ENCODE data around the gene TCFL5.
A peak's percentile ranks its signal among the peaks of the same experiment; 100 is the strongest.

The TCFL5 gene

DNA sequence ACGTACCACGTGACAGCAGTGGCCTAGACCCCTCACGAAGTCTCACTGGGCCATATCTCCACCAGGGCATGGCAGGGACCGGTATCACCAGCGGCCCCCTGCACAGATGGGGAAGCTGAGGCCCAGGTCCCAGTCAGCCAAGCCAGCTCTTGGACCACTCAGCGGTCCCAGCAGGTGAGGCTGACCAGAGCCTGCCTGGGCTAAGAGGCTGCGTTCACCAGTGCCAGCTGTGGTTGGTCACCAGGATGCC is 67.9 kb downstream of the TCFL5 start:
- peaks cover 25% of the 10 kb centered on the region for H3K4me1 ChIP-seq (ENCODE audit: insufficient read depth, insufficient read length)
- peaks cover 21% of the 10 kb centered on the region for H3K27me3 ChIP-seq (ENCODE audit: insufficient read depth, insufficient read length)
- no peak for TF ChIP-seq SUZ12 (IDR thresholded peaks at IDR 0.05; ENCODE audit: extremely low read depth, insufficient read depth, insufficient read length)
- TF ChIP-seq ZNF274 (IDR thresholded peaks at IDR 0.05; ENCODE audit: low read depth, low read length) = no peak
- no peak for TF ChIP-seq YY1 (IDR thresholded peaks at IDR 0.05; ENCODE audit: insufficient read depth, insufficient read length)
- peak overlapping the region; percentile 68 for H3K9ac ChIP-seq (ENCODE audit: insufficient read length, low read depth)
- H3K9me3 ChIP-seq (ENCODE audit: insufficient read depth, low read length) = no peaks in the 10 kb centered on the region
- DNase-seq (ENCODE audit: low read depth, low spot score) = no peak
- H3K4me3 ChIP-seq (ENCODE audit: insufficient read length, low read depth) = peak overlapping the region; percentile 26
- peaks cover 17% of the 10 kb centered on the region for H3K36me3 ChIP-seq (ENCODE audit: insufficient read depth, insufficient read length, low read length)

GRCh38 chr20:62792940-62793756 is 68.5 kb downstream of the TCFL5 start:
- Histone ChIP-seq H3K36me3 (ENCODE audit: insufficient read depth, insufficient read length, low read length) (peaks cover 12% of the 10 kb centered on the region), H3K4me1 (ENCODE audit: insufficient read depth, insufficient read length) (peaks cover 25% of the 10 kb centered on the region), H3K4me3 (ENCODE audit: insufficient read length, low read depth) (no peak overlapping the region), H3K9me3 (ENCODE audit: insufficient read depth, low read length) (no peaks in the 10 kb centered on the region), H3K9ac (ENCODE audit: insufficient read length, low read depth) (peak overlapping the region; percentile 68), H3K27me3 (ENCODE audit: insufficient read depth, insufficient read length) (peaks cover 24% of the 10 kb centered on the region)
- TF ChIP-seq ZNF274 (IDR thresholded peaks at IDR 0.05; ENCODE audit: low read depth, low read length) (no peak), SUZ12 (IDR thresholded peaks at IDR 0.05; ENCODE audit: extremely low read depth, insufficient read depth, insufficient read length) (no peak), YY1 (IDR thresholded peaks at IDR 0.05; ENCODE audit: insufficient read depth, insufficient read length) (no peak)
- no peak for DNase-seq (ENCODE audit: low read depth, low spot score)

GRCh38 chr20:62792182-62792939 is 69.3 kb downstream of the TCFL5 start:
- H3K9ac ChIP-seq (ENCODE audit: insufficient read length, low read depth) = no peak overlapping the region
- no peak overlapping the region for H3K4me3 ChIP-seq (ENCODE audit: insufficient read length, low read depth)
- H3K27me3 ChIP-seq (ENCODE audit: insufficient read depth, insufficient read length) = peaks cover 30% of the 10 kb centered on the region
- TF ChIP-seq YY1 (IDR thresholded peaks at IDR 0.05; ENCODE audit: insufficient read depth, insufficient read length) (no peak), ZNF274 (IDR thresholded peaks at IDR 0.05; ENCODE audit: low read depth, low read length) (no peak), SUZ12 (IDR thresholded peaks at IDR 0.05; ENCODE audit: extremely low read depth, insufficient read depth, insufficient read length) (no peak)
- no peaks in the 10 kb centered on the region for H3K9me3 ChIP-seq (ENCODE audit: insufficient read depth, low read length)
- DNase-seq (ENCODE audit: low read depth, low spot score) = no peak
- H3K4me1 ChIP-seq (ENCODE audit: insufficient read depth, insufficient read length) = peaks cover 19% of the 10 kb centered on the region
- H3K36me3 ChIP-seq (ENCODE audit: insufficient read depth, insufficient read length, low read length) = peaks cover 4% of the 10 kb centered on the region

DNA sequence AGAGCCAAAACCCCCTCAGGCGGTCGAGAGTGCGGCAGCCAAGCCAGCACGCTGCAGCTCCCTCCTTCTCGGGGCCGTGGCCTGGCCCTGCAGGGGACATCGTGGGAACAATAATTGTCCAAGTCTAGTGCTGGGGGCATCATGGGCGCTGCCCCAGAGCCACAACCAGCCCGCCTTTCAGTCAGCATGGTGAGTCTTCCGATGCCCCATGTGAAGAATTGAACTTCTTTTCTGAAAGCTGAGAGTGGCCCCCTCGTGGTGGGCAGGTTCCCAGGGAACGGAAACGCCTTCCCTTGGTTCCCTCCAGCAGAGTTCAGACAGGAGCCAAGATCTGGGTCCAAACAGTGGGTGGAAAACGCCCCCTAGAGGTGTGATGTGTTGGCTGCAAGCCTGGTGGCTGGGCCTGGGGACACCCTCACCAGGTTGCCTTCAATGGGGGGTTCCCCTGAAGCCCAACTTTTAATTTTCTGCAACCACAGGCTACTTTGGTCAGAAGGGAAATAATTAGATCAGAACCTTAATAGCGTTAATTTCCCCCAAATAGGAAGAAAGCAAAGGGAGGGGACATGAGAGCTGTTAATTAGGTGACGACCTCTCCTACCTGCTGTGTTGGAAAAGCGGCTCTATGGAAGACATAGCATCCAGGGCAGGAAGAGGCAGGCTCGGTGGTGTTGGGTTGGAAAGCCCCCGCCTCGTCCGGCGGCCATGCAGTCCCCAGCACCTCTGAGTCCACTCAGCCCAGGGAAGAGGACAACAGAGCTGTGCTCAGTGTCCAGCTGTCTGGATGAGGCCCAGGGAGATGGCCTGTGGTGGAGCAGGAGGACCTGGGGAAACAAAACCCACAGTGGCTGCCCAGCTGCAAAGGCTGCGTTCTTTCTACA is 70.1 kb downstream of the TCFL5 start:
- peak overlapping the region; percentile 3 for H3K4me3 ChIP-seq (ENCODE audit: insufficient read length, low read depth)
- DNase-seq (ENCODE audit: low read depth, low spot score) = peak; percentile 93
- TF ChIP-seq ZNF274 (IDR thresholded peaks at IDR 0.05; ENCODE audit: low read depth, low read length) (no peak), SUZ12 (IDR thresholded peaks at IDR 0.05; ENCODE audit: extremely low read depth, insufficient read depth, insufficient read length) (no peak), YY1 (IDR thresholded peaks at IDR 0.05; ENCODE audit: insufficient read depth, insufficient read length) (no peak)
- H3K27me3 ChIP-seq (ENCODE audit: insufficient read depth, insufficient read length) = peaks cover 30% of the 10 kb centered on the region
- H3K9ac ChIP-seq (ENCODE audit: insufficient read length, low read depth) = no peak overlapping the region
- no peaks in the 10 kb centered on the region for H3K9me3 ChIP-seq (ENCODE audit: insufficient read depth, low read length)
- H3K36me3 ChIP-seq (ENCODE audit: insufficient read depth, insufficient read length, low read length) = no peaks in the 10 kb centered on the region
- H3K4me1 ChIP-seq (ENCODE audit: insufficient read depth, insufficient read length) = peaks cover 16% of the 10 kb centered on the region
